ENCODE data around the gene TIAM1.

- no peak for TF ChIP-seq CTCF (IDR thresholded peaks at IDR 0.05; ENCODE audit: insufficient read depth, low read depth, low read length)
- TF ChIP-seq EZH2 (IDR thresholded peaks at IDR 0.05; ENCODE audit: insufficient read depth, low read length), result no peak
These were observed 110.3 kb downstream of the TIAM1 start for GRCh38 chr21:31233711-31234110.
